Measurements from ENCODE around the gene PMEPA1. TPM values are rescaled to one million over a fixed set of nuclear protein-coding genes. Genes with fewer than 3 reads are reported as not detected.

PMEPA1 gene
- total RNA-seq, 3 donors from 2014 or later (not counting 1 experiment from before 2014, with no cell fraction given), result 1.2 to 5.9 (median 2.4) TPM

GRCh38 chr20:57654363-57654997, 55.3 kb downstream of the PMEPA1 start:
- ATAC-seq (peak; percentile 73 to 92 (median 86)), DNase-seq (peak; percentile 42 to 84)
- Mint-ChIP-seq H3K4me1 (peaks cover 15% of the 10 kb centered on the region in 2 donors), H3K27me3 (ENCODE audit: low read depth in 2 of 2) (peaks cover 4 to 15% of the 10 kb centered on the region in 2 donors), H3K9me3 (no peaks in the 10 kb centered on the region), H3K36me3 (no peaks in the 10 kb centered on the region), H3K27ac (no peak overlapping the region), H3K4me3 (no peak overlapping the region)
- Histone ChIP-seq H3K27me3 (ENCODE audit: control insufficient read depth, insufficient read depth, low read length) (no peaks in the 10 kb centered on the region), H3K36me3 (ENCODE audit: control insufficient read depth, insufficient read depth, low read length) (no peaks in the 10 kb centered on the region), H3K4me1 (ENCODE audit: control insufficient read depth, insufficient read depth, low read length) (peaks cover 25% of the 10 kb centered on the region), H3K27ac (ENCODE audit: low read length) (no peak overlapping the region), H3K9me3 (ENCODE audit: control insufficient read depth, insufficient read depth, low read length) (no peaks in the 10 kb centered on the region), H3K4me3 (ENCODE audit: low read length) (no peak overlapping the region)
- intact Hi-C loops (cut with micrococcal nuclease), result loop anchor here (10.0 kb wide), 1 partner anchor 520 kb away; no protein-coding TSS in a partner anchor
- peak; percentile 87 for TF ChIP-seq CTCF (IDR thresholded peaks at IDR 0.05)
- WGBS (ENCODE audit: insufficient coverage), result 49% methylated on average over 12 of the region's 12 CpGs

GRCh38 chr20:57653910-57654309, 55.9 kb downstream of the PMEPA1 start:
- ATAC-seq (no peak), DNase-seq (no peak)
- TF ChIP-seq CTCF (IDR thresholded peaks at IDR 0.05), result no peak
- no peak overlapping the region for H3K4me3 Mint-ChIP-seq
- H3K9me3 Mint-ChIP-seq, result no peaks in the 10 kb centered on the region
- no peak overlapping the region for H3K27ac ChIP-seq (ENCODE audit: low read length)
- 75% methylated on average over 3 of the region's 5 CpGs for WGBS (ENCODE audit: insufficient coverage)
- intact Hi-C loops (cut with micrococcal nuclease), result loop anchor here (10.0 kb wide), 1 partner anchor 521 kb away; no protein-coding TSS in a partner anchor
- peaks cover 4 to 21% of the 10 kb centered on the region in 2 donors for H3K27me3 Mint-ChIP-seq (ENCODE audit: low read depth in 2 of 2)
- no peak overlapping the region for H3K4me3 ChIP-seq (ENCODE audit: low read length)
- no peak overlapping the region for H3K27ac Mint-ChIP-seq
- H3K4me1 Mint-ChIP-seq, result peaks cover 15% of the 10 kb centered on the region in 2 donors
- peaks cover 25% of the 10 kb centered on the region for H3K4me1 ChIP-seq (ENCODE audit: control insufficient read depth, insufficient read depth, low read length)
- no peaks in the 10 kb centered on the region for H3K9me3 ChIP-seq (ENCODE audit: control insufficient read depth, insufficient read depth, low read length)
- H3K36me3 ChIP-seq (ENCODE audit: control insufficient read depth, insufficient read depth, low read length), result no peaks in the 10 kb centered on the region
- no peaks in the 10 kb centered on the region for H3K27me3 ChIP-seq (ENCODE audit: control insufficient read depth, insufficient read depth, low read length)
- no peaks in the 10 kb centered on the region for H3K36me3 Mint-ChIP-seq

GRCh38 chr20:57653546-57653900, 56.3 kb downstream of the PMEPA1 start:
- 87% methylated on average over 8 of the region's 8 CpGs for WGBS (ENCODE audit: insufficient coverage)
- Histone ChIP-seq H3K9me3 (ENCODE audit: control insufficient read depth, insufficient read depth, low read length) (no peaks in the 10 kb centered on the region), H3K4me3 (ENCODE audit: low read length) (no peak overlapping the region), H3K4me1 (ENCODE audit: control insufficient read depth, insufficient read depth, low read length) (peaks cover 25% of the 10 kb centered on the region), H3K36me3 (ENCODE audit: control insufficient read depth, insufficient read depth, low read length) (no peaks in the 10 kb centered on the region), H3K27ac (ENCODE audit: low read length) (no peak overlapping the region), H3K27me3 (ENCODE audit: control insufficient read depth, insufficient read depth, low read length) (no peaks in the 10 kb centered on the region)
- ATAC-seq (no peak), DNase-seq (no peak)
- Mint-ChIP-seq H3K9me3 (no peaks in the 10 kb centered on the region), H3K27ac (no peak overlapping the region), H3K27me3 (ENCODE audit: low read depth in 2 of 2) (peaks cover 6 to 23% of the 10 kb centered on the region in 2 donors), H3K4me1 (peaks cover 15% of the 10 kb centered on the region in 2 donors), H3K36me3 (no peaks in the 10 kb centered on the region), H3K4me3 (no peak overlapping the region)
- intact Hi-C loops (cut with micrococcal nuclease), result loop anchor here (10.0 kb wide), 1 partner anchor 521 kb away; no protein-coding TSS in a partner anchor
- no peak for TF ChIP-seq CTCF (IDR thresholded peaks at IDR 0.05)

All from natural killer cell (primary cell).